Measurements from ENCODE around the gene ARHGAP28.

Gene ARHGAP28

GRCh38 chr18:6712401-6712800 lies 17.1 kb upstream of the ARHGAP28 start:
- Histone ChIP-seq H3K4me2 (ENCODE audit: low read length) (no peak overlapping the region), H4K8ac (ENCODE audit: low read depth, low read length) (no peak overlapping the region), H3K4ac (ENCODE audit: low read depth, low read length) (no peak overlapping the region), H3K27ac (ENCODE audit: low read depth, low read length) (no peak overlapping the region), H3K27me3 (ENCODE audit: insufficient read depth, low read length) (no peaks in the 10 kb centered on the region), H3K9me3 (ENCODE audit: insufficient read depth, low read depth, low read length) (no peaks in the 10 kb centered on the region), H2BK120ac (ENCODE audit: insufficient read depth, low read length, poor library complexity) (no peak overlapping the region), H3K36me3 (ENCODE audit: control insufficient read depth in 1 of 2, insufficient read depth in 2 of 2, low read length in 2 of 2) (no peaks in the 10 kb centered on the region), H2AK5ac (ENCODE audit: low read length) (no peak overlapping the region), H3K9ac (ENCODE audit: low read length) (no peak overlapping the region), H3K79me1 (ENCODE audit: low read length) (no peaks in the 10 kb centered on the region), H2BK5ac (ENCODE audit: low read depth, low read length, poor library complexity) (no peak overlapping the region), H4K12ac (ENCODE audit: low read depth, low read length) (no peak overlapping the region), H3K23ac (ENCODE audit: low read length) (no peak overlapping the region), H3K14ac (ENCODE audit: low read length) (no peak overlapping the region), H3K4me3 (ENCODE audit: low read depth, low read length) (no peak overlapping the region), H4K91ac (ENCODE audit: low read depth, low read length) (no peak overlapping the region), H2AFZ (ENCODE audit: insufficient read depth, low read length, poor library complexity) (no peak overlapping the region), H3K79me2 (ENCODE audit: control insufficient read depth, insufficient read depth, low read length, poor library complexity) (no peaks in the 10 kb centered on the region), H2BK12ac (ENCODE audit: low read length) (no peak overlapping the region), H3K18ac (ENCODE audit: low read length) (no peak overlapping the region), H3K4me1 (ENCODE audit: control insufficient read depth in 1 of 2, insufficient read depth in 2 of 2, low read length in 2 of 2) (peaks cover 5 to 7% of the 10 kb centered on the region in 2 experiments)
- no peak for DNase-seq
- WGBS (ENCODE audit: extremely low coverage, insufficient coverage, insufficient read length) = no CpG with 5 or more reads among the region's 1 CpG

GRCh38 chr18:6714010-6714409 lies 15.5 kb upstream of the ARHGAP28 start:
- Histone ChIP-seq H4K8ac (ENCODE audit: low read depth, low read length) (peak overlapping the region; percentile 35), H3K27ac (ENCODE audit: low read depth, low read length) (peak overlapping the region; percentile 67), H3K27me3 (ENCODE audit: insufficient read depth, low read length) (no peaks in the 10 kb centered on the region), H3K18ac (ENCODE audit: low read length) (no peak overlapping the region), H3K79me1 (ENCODE audit: low read length) (no peaks in the 10 kb centered on the region), H3K4me1 (ENCODE audit: control insufficient read depth in 1 of 2, insufficient read depth in 2 of 2, low read length in 2 of 2) (peaks cover 5 to 7% of the 10 kb centered on the region in 2 experiments), H2BK120ac (ENCODE audit: insufficient read depth, low read length, poor library complexity) (no peak overlapping the region), H3K9ac (ENCODE audit: low read length) (no peak overlapping the region), H2AFZ (ENCODE audit: insufficient read depth, low read length, poor library complexity) (no peak overlapping the region), H3K4ac (ENCODE audit: low read depth, low read length) (no peak overlapping the region), H2BK12ac (ENCODE audit: low read length) (peak overlapping the region; percentile 81), H4K91ac (ENCODE audit: low read depth, low read length) (no peak overlapping the region), H3K14ac (ENCODE audit: low read length) (no peak overlapping the region), H3K23ac (ENCODE audit: low read length) (no peak overlapping the region), H3K9me3 (ENCODE audit: insufficient read depth, low read depth, low read length) (no peaks in the 10 kb centered on the region), H4K12ac (ENCODE audit: low read depth, low read length) (no peak overlapping the region), H2AK5ac (ENCODE audit: low read length) (no peak overlapping the region), H3K79me2 (ENCODE audit: control insufficient read depth, insufficient read depth, low read length, poor library complexity) (no peaks in the 10 kb centered on the region), H3K36me3 (ENCODE audit: control insufficient read depth in 1 of 2, insufficient read depth in 2 of 2, low read length in 2 of 2) (no peaks in the 10 kb centered on the region), H2BK5ac (ENCODE audit: low read depth, low read length, poor library complexity) (peak overlapping the region; percentile 90), H3K4me2 (ENCODE audit: low read length) (no peak overlapping the region), H3K4me3 (ENCODE audit: low read depth, low read length) (no peak overlapping the region)
- DNase-seq = peak in 1 of 2 donors; percentile 18
- WGBS (ENCODE audit: extremely low coverage, insufficient coverage, insufficient read length) = no CpG with 5 or more reads among the region's 2 CpGs

DNA sequence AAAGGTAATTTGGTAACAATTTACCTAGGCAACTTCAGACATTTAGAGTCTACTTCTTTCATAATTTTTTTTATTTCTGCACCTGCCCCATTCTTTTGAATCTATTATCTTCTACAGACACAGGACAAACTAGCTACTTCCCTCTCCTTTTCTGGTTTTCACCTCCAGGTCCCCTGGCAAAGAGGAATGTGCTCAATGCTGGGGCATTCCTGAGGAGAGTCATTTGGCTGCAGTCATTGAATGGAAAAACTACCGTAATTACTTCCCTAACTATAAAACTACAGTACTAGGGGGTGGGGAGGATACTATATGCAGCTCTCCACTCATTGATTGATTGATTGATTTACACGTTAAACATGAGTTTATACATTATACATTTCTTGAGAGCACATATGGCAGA lies 11.2 kb upstream of the ARHGAP28 start:
- H3K9me3 ChIP-seq (ENCODE audit: insufficient read depth, low read depth, low read length) = no peaks in the 10 kb centered on the region
- H4K91ac ChIP-seq (ENCODE audit: low read depth, low read length) = no peak overlapping the region
- no peak overlapping the region for H3K23ac ChIP-seq (ENCODE audit: low read length)
- no peaks in the 10 kb centered on the region for H3K36me3 ChIP-seq (ENCODE audit: control insufficient read depth in 1 of 2, insufficient read depth in 2 of 2, low read length in 2 of 2)
- H3K9ac ChIP-seq (ENCODE audit: low read length) = no peak overlapping the region
- no peaks in the 10 kb centered on the region for H3K79me2 ChIP-seq (ENCODE audit: control insufficient read depth, insufficient read depth, low read length, poor library complexity)
- no peaks in the 10 kb centered on the region for H3K27me3 ChIP-seq (ENCODE audit: insufficient read depth, low read length)
- H2AFZ ChIP-seq (ENCODE audit: insufficient read depth, low read length, poor library complexity) = no peak overlapping the region
- H3K4me2 ChIP-seq (ENCODE audit: low read length) = no peak overlapping the region
- no peak for DNase-seq
- H3K4ac ChIP-seq (ENCODE audit: low read depth, low read length) = no peak overlapping the region
- no peak overlapping the region for H2BK120ac ChIP-seq (ENCODE audit: insufficient read depth, low read length, poor library complexity)
- peaks cover 7 to 10% of the 10 kb centered on the region in 2 experiments for H3K4me1 ChIP-seq (ENCODE audit: control insufficient read depth in 1 of 2, insufficient read depth in 2 of 2, low read length in 2 of 2)
- no peak overlapping the region for H2AK5ac ChIP-seq (ENCODE audit: low read length)
- no peak overlapping the region for H3K4me3 ChIP-seq (ENCODE audit: low read depth, low read length)
- whole genome bisulfite sequencing (ENCODE audit: extremely low coverage, insufficient coverage, insufficient read length) = no CpG with 5 or more reads among the region's 2 CpGs
- H4K8ac ChIP-seq (ENCODE audit: low read depth, low read length) = no peak overlapping the region
- no peak overlapping the region for H3K18ac ChIP-seq (ENCODE audit: low read length)
- H3K27ac ChIP-seq (ENCODE audit: low read depth, low read length) = no peak overlapping the region
- no peak overlapping the region for H4K12ac ChIP-seq (ENCODE audit: low read depth, low read length)
- H3K14ac ChIP-seq (ENCODE audit: low read length) = no peak overlapping the region
- no peaks in the 10 kb centered on the region for H3K79me1 ChIP-seq (ENCODE audit: low read length)
- no peak overlapping the region for H2BK12ac ChIP-seq (ENCODE audit: low read length)
- no peak overlapping the region for H2BK5ac ChIP-seq (ENCODE audit: low read depth, low read length, poor library complexity)

- H3K36me3 ChIP-seq (ENCODE audit: control insufficient read depth in 1 of 2, insufficient read depth in 2 of 2, low read length in 2 of 2) = no peaks in the 10 kb centered on the region
- H3K18ac ChIP-seq (ENCODE audit: low read length) = no peak overlapping the region
- H3K4me1 ChIP-seq (ENCODE audit: control insufficient read depth in 1 of 2, insufficient read depth in 2 of 2, low read length in 2 of 2) = peaks cover 7 to 9% of the 10 kb centered on the region in 2 experiments
- H4K12ac ChIP-seq (ENCODE audit: low read depth, low read length) = no peak overlapping the region
- H3K4me2 ChIP-seq (ENCODE audit: low read length) = no peak overlapping the region
- H2AK5ac ChIP-seq (ENCODE audit: low read length) = no peak overlapping the region
- no peaks in the 10 kb centered on the region for H3K9me3 ChIP-seq (ENCODE audit: insufficient read depth, low read depth, low read length)
- no peak overlapping the region for H3K23ac ChIP-seq (ENCODE audit: low read length)
- no peak overlapping the region for H2BK5ac ChIP-seq (ENCODE audit: low read depth, low read length, poor library complexity)
- H3K9ac ChIP-seq (ENCODE audit: low read length) = no peak overlapping the region
- H4K8ac ChIP-seq (ENCODE audit: low read depth, low read length) = no peak overlapping the region
- no peak overlapping the region for H3K14ac ChIP-seq (ENCODE audit: low read length)
- no peak overlapping the region for H2BK120ac ChIP-seq (ENCODE audit: insufficient read depth, low read length, poor library complexity)
- no peak overlapping the region for H4K91ac ChIP-seq (ENCODE audit: low read depth, low read length)
- no peaks in the 10 kb centered on the region for H3K79me1 ChIP-seq (ENCODE audit: low read length)
- no CpG with 5 or more reads among the region's 4 CpGs for WGBS (ENCODE audit: extremely low coverage, insufficient coverage, insufficient read length)
- H3K79me2 ChIP-seq (ENCODE audit: control insufficient read depth, insufficient read depth, low read length, poor library complexity) = no peaks in the 10 kb centered on the region
- no peak overlapping the region for H2BK12ac ChIP-seq (ENCODE audit: low read length)
- no peaks in the 10 kb centered on the region for H3K27me3 ChIP-seq (ENCODE audit: insufficient read depth, low read length)
- no peak overlapping the region for H3K27ac ChIP-seq (ENCODE audit: low read depth, low read length)
- H3K4me3 ChIP-seq (ENCODE audit: low read depth, low read length) = no peak overlapping the region
- no peak overlapping the region for H2AFZ ChIP-seq (ENCODE audit: insufficient read depth, low read length, poor library complexity)
- DNase-seq = peak in 1 of 2 donors; percentile 56
- no peak overlapping the region for H3K4ac ChIP-seq (ENCODE audit: low read depth, low read length)
Observed at GRCh38 chr18:6719098-6719846, 10.2 kb upstream of the ARHGAP28 start.

Data from trophoblast cell (in vitro differentiated cells and primary cell).